HFFc6 (cell line): ENCODE measurements around the gene TCEANC2. TPM values are rescaled to one million over a fixed set of nuclear protein-coding genes. Genes with fewer than 3 reads are reported as not detected.

ENCODE experiments used
- DNase-seq: peaks from one replicate; pipeline ENCODE4 v3.0.0-alpha.2; 2018
- H3K27ac Mint-ChIP-seq: 2 replicates; pipeline ENCODE4 v1.8.0; 2020; ENCODE audit warnings: mild to moderate bottlenecking, mixed read lengths
- H3K27me3 Mint-ChIP-seq: 2 replicates; pipeline ENCODE4 v1.8.0; 2021; ENCODE audit warnings: mild to moderate bottlenecking, moderate library complexity, mixed read lengths; ENCODE audit not compliant: insufficient read depth
- H3K36me3 Mint-ChIP-seq: 2 replicates; pipeline ENCODE4 v1.8.0; 2021; ENCODE audit warnings: low read depth, mixed read lengths
- H3K4me1 Mint-ChIP-seq: 2 replicates; pipeline ENCODE4 v1.8.0; 2020; ENCODE audit warnings: low read depth, mixed read lengths
- H3K4me3 Mint-ChIP-seq: 2 replicates; pipeline ENCODE4 v1.8.0; 2020; ENCODE audit warnings: mild to moderate bottlenecking, moderate library complexity, mixed read lengths
- H3K9me3 Mint-ChIP-seq: 2 replicates; pipeline ENCODE4 v1.8.0; 2020; ENCODE audit warnings: mild to moderate bottlenecking, mixed read lengths
- CTCF ChIP-seq: fragments of 200-600 bp; sonication (generic); IDR thresholded peaks from 2 replicates; pipeline ENCODE4 v1.5.0; 2021; ENCODE audit warnings: antibody characterized with exemption, mild to moderate bottlenecking
- total RNA-seq, 6 experiments: library from RNA; stranded (reverse); fragmentation: NEBNext Ultra II Directional; extraction: Animal tissue kit (Norgen Biotek cat#: 25700); gene quantifications; 2 replicates in 1 of 6; 3 replicates in 5 of 6; pipeline ENCODE4 v1.2.3, GENCODE V29; 2021

The TCEANC2 gene
- total RNA-seq, 6 experiments from 2014 or later: 4.2 to 5.5 (median 4.8) TPM

- no peak for DNase-seq
Measured at GRCh38 chr1:54120018-54120697, 66.8 kb downstream of the TCEANC2 start.

GRCh38 chr1:54120698-54121481 is 67.5 kb downstream of the TCEANC2 start:
- Mint-ChIP-seq H3K4me3 (peak overlapping the region; percentile 78; the same call in 1 of the 2 replicates), H3K36me3 (no peaks in the 10 kb centered on the region), H3K27ac (peak overlapping the region; percentile 87), H3K4me1 (no peaks in the 10 kb centered on the region; the same call in 1 of the 2 replicates), H3K9me3 (no peaks in the 10 kb centered on the region), H3K27me3 (peaks cover 3% of the 10 kb centered on the region; the same call in 1 of the 2 replicates)
- no peak for TF ChIP-seq CTCF
- DNase-seq: no peak

More at GRCh38 chr1:54120018-54120697, 66.8 kb downstream of the TCEANC2 start:
- H3K36me3 Mint-ChIP-seq: no peaks in the 10 kb centered on the region
- H3K4me3 Mint-ChIP-seq: no peak overlapping the region
- no peaks in the 10 kb centered on the region; the same call in 1 of the 2 replicates for H3K4me1 Mint-ChIP-seq
- no peak overlapping the region for H3K27ac Mint-ChIP-seq
- H3K9me3 Mint-ChIP-seq: no peaks in the 10 kb centered on the region
- TF ChIP-seq CTCF: no peak
- H3K27me3 Mint-ChIP-seq: peaks cover 3% of the 10 kb centered on the region; the same call in 1 of the 2 replicates

GRCh38 chr1:54121482-54122134 is 68.2 kb downstream of the TCEANC2 start:
- peak; percentile 89 for TF ChIP-seq CTCF
- peak overlapping the region; percentile 87 for H3K27ac Mint-ChIP-seq
- no peaks in the 10 kb centered on the region for H3K9me3 Mint-ChIP-seq
- H3K4me1 Mint-ChIP-seq: no peaks in the 10 kb centered on the region; the same call in 1 of the 2 replicates
- H3K27me3 Mint-ChIP-seq: peaks cover 3% of the 10 kb centered on the region; the same call in 1 of the 2 replicates
- no peaks in the 10 kb centered on the region for H3K36me3 Mint-ChIP-seq
- DNase-seq: peak; percentile 65
- peak overlapping the region; percentile 78; the same call in 1 of the 2 replicates for H3K4me3 Mint-ChIP-seq

GRCh38 chr1:54122135-54122751 is 68.8 kb downstream of the TCEANC2 start:
- Mint-ChIP-seq H3K27me3 (peaks cover 3% of the 10 kb centered on the region; the same call in 1 of the 2 replicates), H3K36me3 (no peaks in the 10 kb centered on the region), H3K27ac (peak overlapping the region; percentile 87; the same call in 1 of the 2 replicates), H3K4me1 (no peaks in the 10 kb centered on the region; the same call in 1 of the 2 replicates), H3K4me3 (0 out of 2 replicates have a peak overlapping the region, but pooled peaks have one; percentile 20), H3K9me3 (no peaks in the 10 kb centered on the region)
- no peak for DNase-seq
- no peak for TF ChIP-seq CTCF

- Mint-ChIP-seq H3K27ac (no peak overlapping the region), H3K4me1 (no peaks in the 10 kb centered on the region; the same call in 1 of the 2 replicates), H3K4me3 (no peak overlapping the region), H3K9me3 (no peaks in the 10 kb centered on the region), H3K36me3 (no peaks in the 10 kb centered on the region), H3K27me3 (peaks cover 3% of the 10 kb centered on the region; the same call in 1 of the 2 replicates)
- no peak for TF ChIP-seq CTCF
- DNase-seq: no peak
Measured at GRCh38 chr1:54122992-54123391, 69.6 kb downstream of the TCEANC2 start.
